Suprapubic skin (tissue), 4 donors: ENCODE results near the gene GNAL. TPM values are rescaled to one million over a fixed set of nuclear protein-coding genes. Genes with fewer than 3 reads are reported as not detected.
"Not testable (repeated sequence)": the region's sequence is repeated elsewhere in the genome, so short reads cannot be mapped to it uniquely, and the experiment has no call there.

Experiments used
- DNase-seq, 2 donors: peaks; one replicate each; pipeline ENCODE4 v3.0.0-alpha.2; 2019; ENCODE audit warnings: low spot score in 2 of 2
- H3K27ac ChIP-seq: fragments of 200-600 bp; sonication (generic); one replicate; pipeline ENCODE4 v1.5.1; 2019
- H3K27me3 ChIP-seq: fragments of 200-600 bp; sonication (generic); one replicate; pipeline ENCODE4 v1.5.1; 2019
- H3K36me3 ChIP-seq: fragments of 200-600 bp; sonication (generic); one replicate; pipeline ENCODE4 v1.5.1; 2019
- H3K4me1 ChIP-seq: fragments of 200-600 bp; sonication (generic); one replicate; pipeline ENCODE4 v1.5.1; 2019
- H3K4me3 ChIP-seq: fragments of 200-600 bp; sonication (generic); one replicate; pipeline ENCODE4 v1.5.1; 2019; ENCODE audit warnings: mild to moderate bottlenecking
- H3K9me3 ChIP-seq: fragments of 200-600 bp; sonication (generic); one replicate; pipeline ENCODE4 v1.5.1; 2019
- CTCF ChIP-seq, 2 donors: fragments of 200-600 bp in 1 of 2; fragments of 450-650 bp in 1 of 2; sonication (generic) in 1 of 2; IDR thresholded peaks; one replicate each; pipeline ENCODE4 v1.5.1; 2016 to 2019; ENCODE audit warnings: antibody characterized with exemption in 2 of 2, mild to moderate bottlenecking in 1 of 2, moderate library complexity in 1 of 2
- EP300 ChIP-seq: sonication (generic); formaldehyde crosslinking; IDR thresholded peaks from one replicate; pipeline ENCODE4 v1.6.1; 2017; ENCODE audit warnings: antibody characterized with exemption
- POLR2A ChIP-seq, 2 donors: fragments of 450-650 bp; IDR thresholded peaks; one replicate each; pipeline ENCODE4 v1.6.1; 2017; ENCODE audit warnings: antibody characterized with exemption in 2 of 2, mild to moderate bottlenecking in 2 of 2, moderate library complexity in 2 of 2
- POLR2AphosphoS5 ChIP-seq, 3 donors: sonication (generic); formaldehyde crosslinking; IDR thresholded peaks; one replicate each; pipeline ENCODE4 v1.6.1; 2017; ENCODE audit warnings: antibody characterized with exemption in 3 of 3
- WGBS: methylation state at CpG from one replicate; pipeline ENCODE4 v1.1.5; 2018; 5-methylcytosine and 5-hydroxymethylcytosine counted together
- total RNA-seq, 4 donors: library from RNA; depleted of rRNA; stranded (reverse); fragments of >200 nt; gene quantifications; one replicate each; pipeline ENCODE4 v1.1.0, GENCODE V29; 2016

GNAL gene
- total RNA-seq, 4 donors from 2014 or later = 8.7 to 17.2 (median 15.0) TPM

GRCh38 chr18:11909591-11910026, 220.5 kb downstream of the GNAL start:
- peaks cover 26% of the 10 kb centered on the region for H3K4me1 ChIP-seq
- H3K36me3 ChIP-seq = peaks cover 5% of the 10 kb centered on the region
- no peaks in the 10 kb centered on the region for H3K27me3 ChIP-seq
- peak overlapping the region; percentile 99 for H3K27ac ChIP-seq
- H3K9me3 ChIP-seq = no peaks in the 10 kb centered on the region
- DNase-seq = no peak
- 26% methylated on average over 2 of the region's 2 CpGs for WGBS
- H3K4me3 ChIP-seq = peak overlapping the region; percentile 90
- TF ChIP-seq CTCF (IDR thresholded peaks at IDR 0.05) (no peak), EP300 (no peak), POLR2A (IDR thresholded peaks at IDR 0.05) (no peak), POLR2AphosphoS5 (IDR thresholded peaks at IDR 0.05) (no peak)

- H3K4me1 ChIP-seq, DNase-seq, H3K27ac ChIP-seq, H3K27me3 ChIP-seq, H3K36me3 ChIP-seq, H3K9me3 ChIP-seq, H3K4me3 ChIP-seq: not testable (repeated sequence)
- 70% methylated on average over 4 of the region's 4 CpGs for WGBS
These were observed 227.8 kb downstream of the GNAL start for GRCh38 chr18:11916880-11917279.

GRCh38 chr18:11919522-11919921, 230.5 kb downstream of the GNAL start:
- not testable (repeated sequence) for H3K4me3 ChIP-seq, DNase-seq, H3K36me3 ChIP-seq, H3K4me1 ChIP-seq, H3K9me3 ChIP-seq, H3K27me3 ChIP-seq
- H3K27ac ChIP-seq = peak overlapping the region; percentile 5
- WGBS = 68% methylated on average over 5 of the region's 5 CpGs

- Histone ChIP-seq H3K4me3 (no peak overlapping the region), H3K4me1 (no peaks in the 10 kb centered on the region), H3K27me3 (no peaks in the 10 kb centered on the region), H3K36me3 (no peaks in the 10 kb centered on the region), H3K27ac (no peak overlapping the region), H3K9me3 (no peaks in the 10 kb centered on the region)
- TF ChIP-seq CTCF (IDR thresholded peaks at IDR 0.05) (no peak), POLR2A (IDR thresholded peaks at IDR 0.05) (no peak), POLR2AphosphoS5 (IDR thresholded peaks at IDR 0.05) (no peak), EP300 (no peak)
- no peak for DNase-seq
- 98% methylated on average over 3 of the region's 3 CpGs for WGBS
These were observed 234.4 kb downstream of the GNAL start for GRCh38 chr18:11923450-11923849.

- TF ChIP-seq CTCF (IDR thresholded peaks at IDR 0.05) (no peak), POLR2AphosphoS5 (IDR thresholded peaks at IDR 0.05) (no peak), POLR2A (IDR thresholded peaks at IDR 0.05) (no peak), EP300 (no peak)
- H3K9me3 ChIP-seq = no peaks in the 10 kb centered on the region
- H3K4me1 ChIP-seq = no peaks in the 10 kb centered on the region
- H3K36me3 ChIP-seq = no peaks in the 10 kb centered on the region
- no peaks in the 10 kb centered on the region for H3K27me3 ChIP-seq
- H3K27ac ChIP-seq = no peak overlapping the region
- H3K4me3 ChIP-seq = no peak overlapping the region
- DNase-seq = no peak
- WGBS = 72% methylated on average over 12 of the region's 12 CpGs
These were observed 236.9 kb downstream of the GNAL start for GRCh38 chr18:11925800-11926481.

GRCh38 chr18:11927497-11927896, 238.4 kb downstream of the GNAL start:
- Histone ChIP-seq H3K9me3 (no peaks in the 10 kb centered on the region), H3K4me1 (no peaks in the 10 kb centered on the region), H3K27me3 (no peaks in the 10 kb centered on the region), H3K4me3 (no peak overlapping the region), H3K27ac (no peak overlapping the region), H3K36me3 (no peaks in the 10 kb centered on the region)
- no peak for DNase-seq
- 64% methylated on average over 1 of the region's 1 CpG for WGBS
- TF ChIP-seq EP300 = no peak
- TF ChIP-seq POLR2AphosphoS5 (IDR thresholded peaks at IDR 0.05) = no peak
- no peak for TF ChIP-seq CTCF (IDR thresholded peaks at IDR 0.05)
- TF ChIP-seq POLR2A (IDR thresholded peaks at IDR 0.05) = no peak
